GM12801 (cell line): ENCODE measurements around the gene IFI44L.

ENCODE experiments used
- CTCF ChIP-seq: IDR thresholded peaks from one replicate; pipeline ENCODE4 v1.5.1; 2011; ENCODE audit warnings: control low read depth; ENCODE audit not compliant: insufficient read length; ENCODE audit errors: extremely low read depth

Gene IFI44L

GRCh38 chr1:78652019-78652560 lies 31.8 kb downstream of the IFI44L start:
- no peak for TF ChIP-seq CTCF

- no peak for TF ChIP-seq CTCF
Observed at GRCh38 chr1:78658901-78659300, 38.7 kb downstream of the IFI44L start.

DNA sequence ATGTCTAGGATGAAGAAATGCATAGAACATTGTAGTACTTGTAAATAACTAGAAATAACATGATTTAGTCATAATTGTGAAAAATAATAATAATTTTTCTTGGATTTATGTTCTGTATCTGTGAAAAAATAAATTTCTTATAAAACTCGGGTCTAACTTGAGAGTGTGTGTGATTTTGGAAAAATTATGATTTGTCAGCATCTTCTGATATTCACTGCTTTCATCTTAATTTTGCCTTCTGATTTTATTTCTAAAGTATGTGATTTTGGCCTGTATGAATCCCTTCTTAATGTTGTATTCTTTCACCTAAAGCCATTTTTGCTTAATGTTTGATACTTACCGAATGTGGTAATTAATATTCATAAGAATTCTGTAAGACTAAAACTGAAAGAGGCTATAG lies 43.7 kb downstream of the IFI44L start:
- TF ChIP-seq CTCF: no peak

DNA sequence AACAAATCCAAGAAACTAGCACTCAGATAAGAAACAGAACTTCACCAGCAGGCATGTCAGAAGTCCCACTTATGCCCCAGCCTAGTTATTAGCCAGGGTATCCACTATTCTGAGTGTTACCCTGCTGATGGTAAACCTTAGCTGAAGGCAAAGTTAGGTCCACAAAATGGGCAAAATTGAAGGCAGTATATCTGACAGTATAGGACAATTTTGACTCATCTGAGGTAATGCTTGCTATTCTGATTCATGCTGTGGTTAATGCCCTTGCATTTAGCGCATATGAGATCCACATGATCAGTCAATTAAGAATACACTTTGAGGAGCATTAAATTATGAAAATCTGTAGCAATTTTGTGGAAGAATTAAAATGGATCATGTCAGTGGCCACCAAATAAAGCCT lies 44.5 kb downstream of the IFI44L start:
- TF ChIP-seq CTCF: no peak

- no peak for TF ChIP-seq CTCF
Observed at GRCh38 chr1:78665809-78666208, 45.6 kb downstream of the IFI44L start.

DNA sequence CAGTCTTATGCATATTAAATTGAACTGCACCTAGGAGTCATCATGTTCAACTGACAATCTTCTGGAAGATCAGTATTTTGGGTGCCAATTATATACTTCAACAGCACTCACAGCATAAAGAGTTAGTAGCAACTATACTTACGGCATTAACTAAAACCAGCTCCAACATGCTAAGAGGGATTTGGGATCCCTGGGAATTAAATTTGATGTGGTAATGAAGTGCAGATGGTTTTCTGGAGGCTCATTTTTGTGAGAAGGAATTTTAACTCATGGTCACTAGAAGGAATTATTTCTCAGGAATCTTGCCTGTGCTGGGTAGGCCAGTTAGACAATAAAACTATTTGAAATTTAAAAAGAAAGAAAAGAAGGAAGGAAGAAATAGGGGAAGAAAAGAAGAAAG lies 47.7 kb downstream of the IFI44L start:
- TF ChIP-seq CTCF: no peak

DNA sequence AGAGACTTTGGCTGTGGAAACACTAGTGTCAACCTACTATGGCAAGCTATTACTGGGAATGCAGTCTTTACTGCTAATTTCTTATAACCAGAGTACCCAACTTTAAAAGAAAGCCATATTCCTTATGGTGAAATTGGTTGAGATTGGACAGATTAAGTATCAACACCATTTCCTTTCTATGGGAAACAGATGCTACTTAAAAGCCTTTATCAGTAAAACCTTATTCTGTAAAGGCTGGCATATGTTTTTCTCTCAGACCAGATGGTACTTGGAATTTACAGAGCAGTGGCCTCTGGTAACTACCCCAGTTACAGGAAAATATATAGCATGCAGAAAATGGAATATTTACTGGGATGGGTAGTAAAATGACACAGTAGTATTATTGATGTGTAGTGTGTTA lies 48.2 kb downstream of the IFI44L start:
- no peak for TF ChIP-seq CTCF

GRCh38 chr1:78672428-78672827 lies 52.2 kb downstream of the IFI44L start:
- no peak for TF ChIP-seq CTCF
